GM18951 (cell line): ENCODE measurements around the gene LRRC43.

Experiments used
- POLR2A ChIP-seq: IDR thresholded peaks from 4 replicates; pipeline ENCODE4 v1.6.1; 2011; ENCODE audit warnings: mild to moderate bottlenecking; ENCODE audit not compliant: insufficient read length, insufficient read depth; ENCODE audit errors: extremely low read depth
- in situ Hi-C: fragments of 300-500 bp; cut with MboI; formaldehyde crosslinking; loops from one replicate; pipeline ENCODE4 v1.12.0; 2022; ENCODE audit warnings: low sequenced_read_pairs, mixed read lengths, inconsistent platforms; ENCODE audit not compliant: unreplicated experiment

The LRRC43 gene, protein sequence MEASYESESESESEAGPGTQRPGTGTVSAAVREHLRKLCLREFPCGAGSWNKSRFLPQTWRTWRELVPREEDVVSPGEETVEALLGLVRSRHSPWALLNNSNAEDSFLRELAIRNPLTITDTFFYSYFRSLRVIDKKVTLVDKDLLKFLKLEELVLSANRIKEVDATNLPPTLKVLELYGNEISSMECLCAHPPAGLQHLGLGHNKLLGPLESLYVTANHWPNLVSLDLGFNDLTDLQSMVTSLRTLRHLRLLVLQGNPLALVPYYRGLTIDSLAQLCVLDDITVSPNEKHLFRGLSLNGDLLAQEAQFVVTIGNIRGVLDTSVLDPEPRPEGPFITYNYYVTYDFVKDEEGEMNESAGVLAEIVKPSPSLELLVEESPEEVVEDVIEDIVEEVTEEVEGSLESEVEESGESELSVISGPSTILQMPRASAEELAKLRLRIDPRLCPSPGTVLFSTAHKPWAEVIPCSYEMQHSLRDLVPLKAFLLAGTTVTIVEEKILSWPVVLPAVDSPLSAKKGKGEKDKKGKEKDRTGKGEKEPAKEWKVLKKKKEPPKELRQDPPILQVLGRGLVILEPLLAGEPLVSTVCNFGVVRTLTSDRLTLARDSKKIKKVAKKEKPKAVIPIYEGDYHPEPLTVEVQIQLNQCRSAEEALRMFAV

DNA sequence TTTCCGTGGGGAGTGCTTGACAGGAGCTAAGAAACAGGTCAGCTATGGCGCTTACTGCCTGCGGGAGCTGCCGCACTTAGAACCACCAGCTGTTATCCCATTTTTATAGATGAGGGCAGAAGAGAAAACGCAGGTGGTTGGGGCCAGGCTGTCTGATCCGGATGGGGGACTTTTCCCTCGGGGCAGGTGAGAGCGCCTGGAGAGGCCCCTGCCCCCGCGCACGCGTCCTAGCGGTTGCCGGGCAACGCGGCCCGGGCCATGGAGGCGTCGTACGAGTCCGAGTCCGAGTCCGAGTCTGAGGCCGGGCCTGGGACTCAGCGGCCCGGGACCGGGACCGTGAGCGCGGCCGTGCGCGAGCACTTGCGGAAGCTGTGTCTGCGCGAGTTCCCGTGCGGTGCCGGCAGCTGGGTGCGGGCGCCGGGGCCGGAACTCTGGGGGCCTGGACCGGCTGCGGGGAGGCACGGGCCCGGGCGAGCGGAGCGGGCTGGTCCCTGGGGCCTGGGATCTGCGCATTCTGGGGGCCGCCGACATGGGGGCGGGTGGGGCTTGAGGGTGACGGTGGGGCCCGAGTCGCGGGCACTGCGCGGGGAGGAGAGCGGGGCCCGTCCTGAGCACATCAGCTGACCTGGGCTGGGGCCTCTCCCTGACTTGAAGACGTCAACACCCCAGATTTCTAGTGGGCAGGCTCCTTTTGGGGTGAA lies at the start of gene LRRC43:
LRRC43 (plus strand) TSS at position 237 of the 701 bp plus-strand sequence; CDS start at position 259, 22 bp downstream.
- TF ChIP-seq POLR2A, result no peak
- in situ Hi-C loops, result no loop called here

DNA sequence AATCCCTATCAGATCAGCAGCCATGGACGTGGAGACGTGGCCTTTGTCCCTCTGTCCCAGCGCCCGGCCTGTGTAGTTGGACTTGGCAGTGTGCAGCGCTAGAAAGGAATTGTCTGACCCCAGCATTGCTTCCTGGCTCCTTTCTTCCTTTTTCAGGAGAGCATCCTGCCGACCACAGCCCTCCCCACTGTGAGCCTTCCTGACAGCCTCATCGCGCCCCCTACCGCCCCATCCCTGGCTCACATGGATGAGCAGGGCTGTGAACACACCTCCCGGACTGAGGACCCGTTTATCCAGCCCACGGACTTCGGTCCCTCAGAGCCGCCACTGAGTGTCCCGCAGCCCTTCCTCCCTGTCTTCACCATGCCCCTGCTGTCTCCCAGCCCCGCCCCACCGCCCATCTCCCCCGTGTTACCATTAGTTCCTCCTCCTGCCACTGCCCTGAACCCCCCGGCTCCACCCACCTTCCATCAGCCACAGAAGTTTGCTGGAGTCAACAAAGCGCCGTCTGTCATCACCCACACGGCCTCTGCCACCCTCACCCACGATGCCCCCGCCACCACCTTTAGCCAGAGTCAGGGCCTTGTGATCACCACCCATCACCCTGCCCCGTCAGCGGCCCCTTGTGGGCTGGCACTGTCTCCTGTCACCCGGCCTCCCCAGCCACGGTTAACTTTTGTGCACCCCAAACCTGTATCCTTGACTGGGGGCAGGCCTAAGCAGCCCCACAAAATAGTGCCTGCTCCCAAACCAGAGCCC lies 49.6 kb upstream of the LRRC43 start:
- no peak for TF ChIP-seq POLR2A
- in situ Hi-C loops, result no loop called here

DNA sequence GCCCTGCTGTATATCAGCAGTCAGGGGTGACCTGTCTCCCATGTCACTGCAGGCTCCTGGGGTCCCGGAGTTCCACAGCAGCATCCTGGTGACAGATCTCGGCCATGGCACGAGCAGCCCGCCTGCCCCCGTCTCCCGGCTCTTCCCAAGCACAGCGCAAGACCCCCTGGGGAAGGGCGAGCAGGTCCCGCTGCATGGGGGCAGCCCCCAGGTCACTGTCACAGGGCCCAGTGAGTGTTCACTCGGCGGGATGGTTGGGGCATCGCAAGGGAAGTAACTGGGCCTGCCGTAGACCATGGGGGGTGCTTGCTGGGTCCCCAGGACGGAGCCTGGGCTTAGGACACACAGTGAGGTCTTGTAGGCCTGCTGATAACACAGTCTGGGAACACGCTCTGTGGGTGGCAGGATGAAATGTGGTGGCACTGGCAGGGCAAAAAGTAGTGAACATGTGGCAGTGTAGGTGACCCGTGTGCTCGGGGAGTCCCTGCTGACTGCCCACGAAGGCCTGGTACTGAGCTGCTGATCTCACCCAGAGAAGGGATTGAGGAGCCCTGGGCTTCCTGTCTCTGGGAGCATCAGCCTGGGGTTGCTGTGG lies 47.4 kb upstream of the LRRC43 start:
- TF ChIP-seq POLR2A, result no peak
- in situ Hi-C loops, result no loop called here

DNA sequence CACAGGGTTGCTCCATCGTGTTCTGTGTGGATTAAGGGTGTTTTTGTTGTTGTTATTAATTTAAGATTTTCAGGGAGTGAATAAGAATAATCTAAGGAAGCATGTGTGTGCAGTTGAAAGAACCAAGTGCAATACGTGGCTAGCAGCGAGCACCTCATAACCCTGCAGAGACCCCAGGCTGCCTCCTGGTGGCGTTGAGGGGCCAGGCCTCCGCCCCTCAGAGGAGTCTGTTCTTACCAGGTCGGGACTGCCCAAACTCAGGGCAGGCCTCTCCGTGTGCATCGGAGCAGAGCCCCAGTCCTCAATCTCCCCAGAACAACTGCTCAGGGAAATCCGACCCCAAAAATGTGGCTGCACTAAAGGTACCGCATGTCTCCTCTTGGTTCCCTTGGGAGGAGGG lies 45.7 kb upstream of the LRRC43 start:
- in situ Hi-C loops, result no loop called here
- no peak for TF ChIP-seq POLR2A

DNA sequence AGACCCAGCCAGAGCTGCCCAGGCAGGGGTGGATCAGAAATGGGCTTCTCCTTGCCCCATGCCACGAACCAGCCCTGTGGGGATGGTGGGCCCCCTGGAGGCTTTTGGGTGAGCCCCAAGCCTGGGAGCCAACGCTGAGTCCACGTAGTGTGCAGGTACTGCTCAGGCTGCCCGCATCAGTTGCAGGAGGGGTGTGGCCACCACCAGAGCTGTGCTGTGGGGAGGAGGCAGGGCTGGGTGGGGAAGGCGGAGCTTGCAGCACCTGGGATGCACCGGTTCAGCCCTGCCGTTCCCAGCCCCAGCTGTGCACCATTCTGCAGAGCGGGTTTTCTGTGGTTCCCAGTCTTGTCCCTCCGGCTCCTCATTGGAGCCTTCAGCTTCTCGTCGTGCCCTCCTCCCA lies 45.2 kb upstream of the LRRC43 start:
- in situ Hi-C loops, result no loop called here
- TF ChIP-seq POLR2A, result no peak

DNA sequence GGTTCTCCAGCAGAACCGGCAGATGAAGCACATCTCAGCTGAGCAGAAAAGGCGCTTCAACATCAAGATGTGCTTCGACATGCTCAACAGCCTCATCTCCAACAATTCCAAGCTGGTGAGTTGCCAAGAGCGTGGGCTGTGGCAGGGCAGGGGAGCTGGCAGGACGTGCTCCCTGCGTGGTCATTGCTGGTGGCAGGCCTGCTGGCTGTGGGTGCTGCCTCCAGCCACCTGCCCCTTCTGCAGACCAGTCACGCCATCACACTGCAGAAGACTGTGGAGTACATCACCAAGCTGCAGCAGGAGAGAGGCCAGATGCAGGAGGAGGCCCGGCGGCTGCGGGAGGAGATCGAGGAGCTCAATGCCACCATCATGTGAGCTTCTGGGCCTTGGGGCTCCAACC lies 44.7 kb upstream of the LRRC43 start:
- in situ Hi-C loops, result no loop called here
- TF ChIP-seq POLR2A, result no peak

DNA sequence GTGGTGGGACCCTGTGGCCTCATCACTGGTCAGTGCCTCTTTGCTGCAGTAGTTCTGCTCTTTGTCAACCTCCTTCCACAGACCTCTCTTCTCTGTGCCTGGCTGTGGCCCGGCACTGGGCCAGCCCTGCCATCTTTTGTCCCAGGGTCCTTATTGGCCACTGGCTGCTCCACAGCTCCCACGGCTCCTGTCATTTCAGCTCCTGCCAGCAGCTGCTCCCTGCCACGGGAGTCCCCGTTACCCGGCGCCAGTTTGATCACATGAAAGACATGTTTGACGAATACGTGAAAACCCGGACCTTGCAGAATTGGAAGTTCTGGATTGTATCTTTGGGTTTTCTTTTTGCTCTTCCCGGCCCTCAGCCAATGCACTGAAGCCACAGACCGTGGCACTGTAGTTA lies 44.3 kb upstream of the LRRC43 start:
- in situ Hi-C loops, result no loop called here
- no peak for TF ChIP-seq POLR2A

DNA sequence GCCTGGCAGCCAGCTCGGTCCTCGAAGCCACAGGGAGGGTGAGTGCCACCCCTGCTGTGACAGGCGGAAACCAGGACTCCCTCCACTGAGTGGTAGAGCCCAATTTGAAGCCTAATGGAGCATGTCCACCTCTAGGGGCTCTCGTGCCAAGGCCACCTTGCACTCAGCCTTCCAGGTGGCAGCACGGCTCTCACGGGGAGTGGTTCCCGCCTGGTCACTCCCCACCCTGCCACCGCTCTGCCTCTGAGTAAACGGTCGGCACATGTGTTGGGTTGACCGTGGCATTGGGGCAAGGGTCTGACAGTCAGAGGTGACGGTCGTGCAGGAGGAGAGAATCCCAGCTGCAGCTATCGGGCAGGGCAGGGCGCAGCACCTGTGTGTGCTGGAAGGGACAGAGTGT lies 43.7 kb upstream of the LRRC43 start:
- in situ Hi-C loops, result no loop called here
- TF ChIP-seq POLR2A, result no peak

DNA sequence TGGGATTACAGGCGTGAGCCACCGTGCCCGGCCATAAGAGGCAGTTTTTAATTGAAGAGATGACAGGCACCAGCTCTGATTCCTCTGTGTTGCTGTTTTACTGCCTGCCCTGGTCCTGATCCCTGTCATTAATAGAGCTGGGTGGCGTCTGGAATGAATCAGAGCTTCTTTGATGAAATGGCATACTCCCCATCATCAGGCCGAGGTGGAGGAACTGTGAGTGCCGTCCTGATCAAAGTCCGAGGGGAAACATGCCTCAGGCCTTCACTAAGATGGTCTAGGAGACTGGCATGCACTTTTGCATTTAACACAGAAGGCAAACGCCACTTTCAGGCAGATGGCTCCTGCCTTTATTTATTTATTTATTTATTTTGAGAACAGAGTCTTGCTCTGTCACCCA lies 43.0 kb upstream of the LRRC43 start:
- in situ Hi-C loops, result no loop called here
- no peak for TF ChIP-seq POLR2A

DNA sequence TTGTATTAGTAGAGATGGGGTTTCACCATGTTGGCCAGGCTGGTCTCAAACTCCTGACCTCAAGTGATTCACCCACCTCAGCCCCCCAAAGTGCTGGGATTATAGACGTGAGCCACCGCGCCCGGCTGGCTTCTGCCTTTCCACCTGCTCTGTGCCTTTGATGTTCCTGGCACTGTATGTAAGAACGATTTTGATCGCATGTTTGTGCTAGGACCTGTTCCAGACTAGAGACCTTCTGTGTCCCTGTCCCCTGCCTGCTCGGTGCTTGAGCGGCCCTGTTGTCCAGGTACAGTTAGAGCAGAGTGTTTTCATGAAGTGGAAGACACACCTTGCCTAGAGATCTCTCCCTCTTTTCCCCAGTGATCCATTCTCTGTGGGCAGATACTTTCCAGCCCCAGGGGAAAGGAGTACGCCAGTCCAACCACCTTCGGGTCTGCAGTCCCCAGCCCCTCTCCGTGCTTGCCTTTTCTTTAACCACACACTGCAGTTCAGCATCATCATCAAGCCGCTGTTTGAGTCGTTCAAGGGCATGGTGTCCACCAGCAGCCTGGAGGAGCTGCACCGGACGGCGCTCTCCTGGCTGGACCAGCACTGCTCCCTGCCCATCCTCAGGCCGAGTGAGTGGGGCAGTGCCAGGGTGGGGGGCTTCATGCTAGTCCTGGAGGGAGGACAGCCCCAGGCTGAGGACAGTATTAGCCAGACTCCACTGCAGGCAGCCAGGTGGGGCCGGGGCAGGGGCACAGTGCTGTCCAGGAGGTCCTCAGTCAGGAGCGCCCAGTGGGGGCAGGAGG lies 42.3 kb upstream of the LRRC43 start:
- in situ Hi-C loops, result no loop called here
- TF ChIP-seq POLR2A, result no peak

DNA sequence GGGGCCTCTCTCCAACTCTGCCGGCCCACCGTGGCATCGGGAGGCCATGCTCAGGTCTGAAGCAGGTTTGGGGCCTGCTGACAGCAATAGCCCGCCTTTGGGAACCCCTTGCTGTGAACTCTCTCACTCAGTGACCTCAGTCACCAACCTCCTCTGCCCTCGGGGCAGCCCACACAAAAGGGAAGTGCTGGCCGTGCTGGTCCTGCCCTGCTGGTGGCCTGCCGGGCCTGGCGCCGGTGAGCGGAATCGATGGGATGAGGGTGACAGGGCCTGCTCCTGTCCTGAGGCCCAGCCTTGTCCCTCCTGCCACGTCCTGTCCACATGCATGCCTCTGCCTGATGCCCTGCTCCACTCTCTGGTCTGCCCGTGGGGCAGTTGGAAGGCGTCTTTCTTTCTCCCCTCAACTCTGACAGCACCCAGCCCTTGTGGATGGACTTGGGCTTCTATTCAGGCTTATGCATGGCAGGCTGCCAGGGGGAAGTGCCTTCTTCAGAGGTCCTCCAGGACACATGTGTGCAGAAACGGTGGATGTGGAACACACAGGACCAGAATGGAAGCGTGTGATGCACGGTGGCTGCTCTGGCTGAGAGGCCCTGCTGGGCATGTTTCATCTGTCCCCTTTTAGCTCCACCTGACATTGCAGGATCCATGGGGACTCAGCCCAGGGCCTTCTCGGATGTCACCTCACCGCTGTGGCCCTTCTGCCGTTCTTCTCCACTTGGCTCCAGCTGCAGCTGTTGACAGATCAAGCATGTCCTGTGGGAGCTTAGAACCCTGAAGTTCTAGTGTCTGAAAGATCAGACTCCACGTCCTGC lies 40.8 kb upstream of the LRRC43 start:
- in situ Hi-C loops, result no loop called here
- TF ChIP-seq POLR2A, result no peak
